Cardiac muscle cell (in vitro differentiated cells and primary cell): ENCODE results near the gene MFSD12. TPM values are rescaled to one million over a fixed set of nuclear protein-coding genes. Genes with fewer than 3 reads are reported as not detected.

ENCODE experiments used
- DNase-seq, 2 donors: peaks; one replicate each; pipeline versions ENCODE4 v3.0.0 to v3.0.0-alpha.2; 2010 to 2017; ENCODE audit warnings: low read depth in 1 of 2, low spot score in 1 of 2
- H3K27ac ChIP-seq: fragments of 200-600 bp; sonication (generic); 2 replicates; pipeline ENCODE4 v1.5.1; 2016
- H3K27me3 ChIP-seq: fragments of 200-600 bp; sonication (generic); 2 replicates; pipeline ENCODE4 v1.6.0; 2016; ENCODE audit warnings: control low read depth
- H3K36me3 ChIP-seq: fragments of 200-600 bp; sonication (generic); 2 replicates; pipeline ENCODE4 v1.5.1; 2016; ENCODE audit warnings: control low read depth
- H3K4me1 ChIP-seq: fragments of 200-600 bp; sonication (generic); 2 replicates; pipeline ENCODE4 v1.8.1; 2017; ENCODE audit warnings: low read depth, mild to moderate bottlenecking, mixed run types
- H3K4me3 ChIP-seq: fragments of 200-600 bp; sonication (generic); 2 replicates; pipeline ENCODE4 v1.5.1; 2016; ENCODE audit warnings: mild to moderate bottlenecking
- H3K9me3 ChIP-seq: fragments of 200-600 bp; sonication (generic); 2 replicates; pipeline ENCODE4 v1.5.1; 2017; ENCODE audit warnings: low read depth, mild to moderate bottlenecking, control low read depth
- polyA plus RNA-seq: library from polyadenylated mRNA; unstranded; fragments of >200 nt; fragmentation: Nextera tagmentation; extraction: Ambion mirVana; gene quantifications from 2 replicates; pipeline ENCODE4 v1.2.1, GENCODE V29; 2016
- total RNA-seq: library from RNA; depleted of rRNA; stranded (reverse); fragments of >200 nt; gene quantifications from 2 replicates; pipeline ENCODE4 v1.2.3, GENCODE V29; 2016
- TF ChIP-seq, protein P1 (sequence below): IDR thresholded peaks from 2 replicates; pipeline ENCODE4 v1.5.1; 2012; ENCODE audit warnings: low read depth, mild to moderate bottlenecking, low read length

The MFSD12 gene
- total and polyA plus RNA-seq, 2 experiments from 2014 or later: 71.8 to 89.0 TPM

DNA sequence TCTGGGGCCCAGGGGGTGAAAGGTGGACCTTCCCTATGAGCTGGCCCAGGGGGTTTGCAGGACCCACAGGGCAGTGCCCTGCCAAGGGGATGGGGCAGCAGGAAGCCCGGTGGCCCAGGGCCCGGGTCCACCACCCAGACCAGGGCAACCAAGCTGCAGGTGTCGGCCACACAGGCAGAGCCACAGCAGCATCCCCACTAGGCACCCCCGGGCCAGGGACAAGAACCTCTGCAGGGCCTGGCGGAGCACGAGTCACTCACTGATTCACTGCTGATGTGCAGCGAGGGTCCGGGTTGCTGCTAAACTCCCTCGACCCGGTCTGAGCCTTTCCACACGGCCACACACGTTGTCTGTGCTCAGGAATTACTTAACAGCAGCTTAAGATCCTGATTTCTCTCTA lies 42.5 kb downstream of the MFSD12 start:
- no peak for DNase-seq
- Histone ChIP-seq H3K9me3 (no peaks in the 10 kb centered on the region), H3K4me3 (no peak overlapping the region), H3K27ac (no peak overlapping the region), H3K4me1 (no peaks in the 10 kb centered on the region), H3K36me3 (no peaks in the 10 kb centered on the region), H3K27me3 (no peaks in the 10 kb centered on the region)
- TF ChIP-seq, protein P1, sequence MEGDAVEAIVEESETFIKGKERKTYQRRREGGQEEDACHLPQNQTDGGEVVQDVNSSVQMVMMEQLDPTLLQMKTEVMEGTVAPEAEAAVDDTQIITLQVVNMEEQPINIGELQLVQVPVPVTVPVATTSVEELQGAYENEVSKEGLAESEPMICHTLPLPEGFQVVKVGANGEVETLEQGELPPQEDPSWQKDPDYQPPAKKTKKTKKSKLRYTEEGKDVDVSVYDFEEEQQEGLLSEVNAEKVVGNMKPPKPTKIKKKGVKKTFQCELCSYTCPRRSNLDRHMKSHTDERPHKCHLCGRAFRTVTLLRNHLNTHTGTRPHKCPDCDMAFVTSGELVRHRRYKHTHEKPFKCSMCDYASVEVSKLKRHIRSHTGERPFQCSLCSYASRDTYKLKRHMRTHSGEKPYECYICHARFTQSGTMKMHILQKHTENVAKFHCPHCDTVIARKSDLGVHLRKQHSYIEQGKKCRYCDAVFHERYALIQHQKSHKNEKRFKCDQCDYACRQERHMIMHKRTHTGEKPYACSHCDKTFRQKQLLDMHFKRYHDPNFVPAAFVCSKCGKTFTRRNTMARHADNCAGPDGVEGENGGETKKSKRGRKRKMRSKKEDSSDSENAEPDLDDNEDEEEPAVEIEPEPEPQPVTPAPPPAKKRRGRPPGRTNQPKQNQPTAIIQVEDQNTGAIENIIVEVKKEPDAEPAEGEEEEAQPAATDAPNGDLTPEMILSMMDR: no peak

GRCh38 chr19:3513229-3514140 lies 43.9 kb downstream of the MFSD12 start:
- H3K36me3 ChIP-seq: no peaks in the 10 kb centered on the region
- DNase-seq: no peak
- TF ChIP-seq, protein P1: no peak
- no peak overlapping the region for H3K27ac ChIP-seq
- H3K4me1 ChIP-seq: no peaks in the 10 kb centered on the region
- no peak overlapping the region for H3K4me3 ChIP-seq
- no peaks in the 10 kb centered on the region for H3K9me3 ChIP-seq
- no peaks in the 10 kb centered on the region for H3K27me3 ChIP-seq

DNA sequence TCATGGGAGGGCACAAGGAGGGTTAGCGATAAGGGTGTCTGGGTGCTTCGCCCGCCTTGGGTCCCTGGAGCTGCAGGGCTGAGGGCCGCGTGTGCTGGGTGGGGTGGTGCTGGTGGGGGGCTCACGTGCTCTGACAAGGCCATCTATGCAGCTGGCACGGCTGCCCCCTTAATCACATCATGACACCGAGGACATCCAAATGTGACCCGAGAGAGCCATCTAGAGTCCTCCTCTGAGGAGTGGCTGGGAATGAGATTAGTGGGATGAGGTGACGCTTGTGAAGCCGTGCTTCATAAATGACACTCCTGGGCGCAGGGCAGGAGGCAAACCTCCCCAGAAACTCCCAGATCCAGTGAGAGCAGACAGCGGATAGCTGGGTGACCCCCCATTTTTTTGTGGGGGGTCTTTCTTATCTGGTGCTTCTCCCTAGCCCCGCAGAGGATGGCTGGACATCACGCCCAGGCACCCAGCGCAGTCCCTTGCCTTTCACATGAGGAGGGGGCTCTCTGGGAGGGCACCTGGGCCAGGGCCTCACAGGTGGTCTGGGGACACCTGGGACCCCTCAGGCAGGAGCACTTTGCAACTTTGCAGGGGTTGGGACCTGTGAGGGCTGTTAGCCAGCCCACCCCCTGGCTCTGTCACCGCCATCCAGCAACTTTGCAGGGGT lies 44.7 kb downstream of the MFSD12 start:
- Histone ChIP-seq H3K36me3 (no peaks in the 10 kb centered on the region), H3K4me3 (no peak overlapping the region), H3K27me3 (no peaks in the 10 kb centered on the region), H3K4me1 (no peaks in the 10 kb centered on the region), H3K27ac (no peak overlapping the region), H3K9me3 (no peaks in the 10 kb centered on the region)
- TF ChIP-seq, protein P1: no peak
- no peak for DNase-seq

GRCh38 chr19:3511506-3512251 lies 45.7 kb downstream of the MFSD12 start:
- TF ChIP-seq, protein P1: no peak
- H3K27ac ChIP-seq: no peak overlapping the region

GRCh38 chr19:3510727-3511126 lies 46.7 kb downstream of the MFSD12 start:
- TF ChIP-seq, protein P1: no peak
- Histone ChIP-seq H3K27me3 (no peaks in the 10 kb centered on the region), H3K4me1 (no peaks in the 10 kb centered on the region), H3K9me3 (no peaks in the 10 kb centered on the region), H3K4me3 (no peak overlapping the region), H3K27ac (no peak overlapping the region), H3K36me3 (no peaks in the 10 kb centered on the region)
- no peak for DNase-seq

More at GRCh38 chr19:3511506-3512251, 45.7 kb downstream of the MFSD12 start:
- Histone ChIP-seq H3K4me1 (no peaks in the 10 kb centered on the region), H3K9me3 (no peaks in the 10 kb centered on the region), H3K27me3 (no peaks in the 10 kb centered on the region), H3K4me3 (no peak overlapping the region), H3K36me3 (no peaks in the 10 kb centered on the region)
- DNase-seq: no peak
